B cell (primary cell): Measurements from ENCODE around the gene HACD4.
"Not testable (repeated sequence)": the region's sequence is repeated elsewhere in the genome, so short reads cannot be mapped to it uniquely, and the experiment has no call there.

Experiments used
- CTCF ChIP-seq: fragments of 200-600 bp; IDR thresholded peaks from one replicate; pipeline ENCODE4 v1.8.0; 2022; ENCODE audit warnings: antibody characterized with exemption, mild to moderate bottlenecking
- EZH2 ChIP-seq: IDR thresholded peaks from 2 replicates; pipeline ENCODE4 v1.6.1; 2012; ENCODE audit warnings: borderline replicate concordance, low read depth, mild to moderate bottlenecking, moderate library complexity, low read length; ENCODE audit not compliant: insufficient read depth, poor library complexity, severe bottlenecking

- TF ChIP-seq EZH2, CTCF: not testable (repeated sequence)
These were observed 57.1 kb downstream of the HACD4 start for GRCh38 chr9:20974191-20974938.
